K562 (cell line): ENCODE results near the gene TINCR.

Experiments
- CHCHD3 ChIP-seq: fragments of 250-450 bp; sonication (Bioruptor Pico); IDR thresholded peaks from 2 replicates; pipeline ENCODE4 v2.1.2; 2022; ENCODE audit warnings: mild to moderate bottlenecking
- RFX5 ChIP-seq: IDR thresholded peaks from 2 replicates; pipeline ENCODE4 v1.6.1; 2011; ENCODE audit warnings: low read depth, mild to moderate bottlenecking, improper control_type of control experiment, low read length
- XRCC3 ChIP-seq: fragments of 450-650 bp; IDR thresholded peaks from 2 replicates; pipeline ENCODE4 v1.6.1; 2017; ENCODE audit warnings: mild to moderate bottlenecking, moderate library complexity
- ZNF280B ChIP-seq: fragments of 250-450 bp; sonication (Bioruptor Pico); IDR thresholded peaks from 2 replicates; pipeline ENCODE4 v1.5.1; 2021; ENCODE audit warnings: mild to moderate bottlenecking

GRCh38 chr19:5512715-5513114 lies 55.0 kb downstream of the TINCR start:
- no peak for TF ChIP-seq ZNF280B
- TF ChIP-seq RFX5: no peak
- TF ChIP-seq XRCC3: no peak
- no peak for TF ChIP-seq CHCHD3 (CRISPR knock-in tag)
